Epithelial cell of proximal tubule (primary cell): Measurements from ENCODE around the gene ZNRF2. TPM values are rescaled to one million over a fixed set of nuclear protein-coding genes. Genes with fewer than 3 reads are reported as not detected.

Experiments
- DNase-seq: peaks from one replicate; pipeline ENCODE4 v3.0.0-alpha.2; 2011; ENCODE audit warnings: low read depth
- H3K4me3 ChIP-seq: 2 replicates; pipeline ENCODE4 v1.5.1; 2011; ENCODE audit warnings: low read depth, mild to moderate bottlenecking, low read length
- CTCF ChIP-seq: conservative IDR thresholded peaks from 2 replicates; pipeline ENCODE4 v1.5.1; 2012; ENCODE audit warnings: low read depth, mild to moderate bottlenecking, low read length
- total RNA-seq: library from RNA; depleted of rRNA; stranded (reverse); fragments of >200 nt; gene quantifications from 2 replicates; pipeline ENCODE4 v1.2.3, GENCODE V29; 2015

The ZNRF2 gene
- total RNA-seq, 1 donor from 2014 or later, result 16.5 TPM

GRCh38 chr7:30344513-30344912 is 60.1 kb downstream of the ZNRF2 start:
- H3K4me3 ChIP-seq, result no peak overlapping the region
- DNase-seq, result no peak
- TF ChIP-seq CTCF, result no peak

DNA sequence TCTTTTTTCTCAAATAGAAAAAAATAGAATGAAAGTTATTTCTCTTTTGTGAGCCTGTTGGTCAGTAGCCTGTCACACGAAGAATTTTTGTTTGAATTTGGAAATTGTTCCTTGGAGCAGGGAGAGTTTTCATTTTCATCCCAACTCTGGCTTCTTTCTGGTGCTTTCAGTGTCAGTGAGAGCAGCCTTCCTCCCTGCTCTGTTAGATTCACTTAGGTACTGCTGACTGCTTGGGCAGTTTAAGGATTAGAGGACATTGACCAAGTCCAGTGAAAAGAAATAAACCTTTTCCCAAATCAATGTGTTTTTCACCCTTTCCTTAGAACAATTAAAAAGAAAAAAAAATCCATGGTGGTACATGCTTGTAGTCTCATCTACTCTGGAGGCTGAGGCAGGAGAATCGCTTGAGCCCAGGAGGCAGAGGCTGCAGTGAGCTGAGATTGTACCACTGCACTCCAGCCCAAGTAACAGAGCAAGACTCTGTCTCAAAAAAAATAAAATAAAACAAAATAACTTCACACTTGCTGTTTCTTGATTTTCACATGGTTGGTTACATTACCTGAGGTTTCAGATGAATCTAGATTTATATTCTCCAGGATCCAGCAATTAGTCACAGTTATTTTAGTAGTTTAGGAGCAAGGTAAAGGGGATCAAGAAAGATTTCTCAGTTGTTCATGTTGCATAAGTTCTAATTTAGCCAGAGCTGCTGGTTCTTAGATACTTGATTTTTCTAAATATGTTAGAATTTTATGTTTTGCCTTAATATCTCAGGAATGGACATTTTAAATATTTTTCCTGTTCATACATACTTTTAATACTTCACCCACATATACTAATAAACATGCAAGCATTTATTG is 63.1 kb downstream of the ZNRF2 start:
- no peak for TF ChIP-seq CTCF
- H3K4me3 ChIP-seq, result no peak overlapping the region
- peak; percentile 64 for DNase-seq

GRCh38 chr7:30348083-30348560 is 63.7 kb downstream of the ZNRF2 start:
- peak; percentile 96 for DNase-seq
- H3K4me3 ChIP-seq, result peak overlapping the region; percentile 1
- no peak for TF ChIP-seq CTCF

DNA sequence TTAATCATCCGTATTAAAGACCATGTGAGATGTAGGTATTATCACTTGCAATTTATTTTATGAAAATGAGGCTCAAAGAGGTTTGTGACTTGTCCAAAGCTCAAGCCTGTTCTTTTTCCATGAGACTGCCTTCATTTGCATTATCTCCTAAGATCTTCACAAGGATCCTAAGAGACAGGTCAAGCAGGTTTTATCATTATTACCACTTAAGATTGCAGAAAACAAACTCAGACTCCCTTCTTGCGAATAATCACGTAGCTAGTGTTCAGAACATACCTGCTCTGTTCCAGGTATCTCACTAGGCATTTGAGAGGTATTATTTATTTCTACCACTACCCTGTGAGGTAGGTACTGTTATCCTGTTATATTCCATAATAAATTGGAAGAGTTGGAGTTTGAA is 64.8 kb downstream of the ZNRF2 start:
- H3K4me3 ChIP-seq, result no peak overlapping the region
- DNase-seq, result no peak
- no peak for TF ChIP-seq CTCF

GRCh38 chr7:30349816-30350215 is 65.4 kb downstream of the ZNRF2 start:
- no peak for DNase-seq
- TF ChIP-seq CTCF, result no peak
- H3K4me3 ChIP-seq, result no peak overlapping the region

GRCh38 chr7:30351286-30351685 is 66.9 kb downstream of the ZNRF2 start:
- TF ChIP-seq CTCF, result no peak
- H3K4me3 ChIP-seq, result no peak overlapping the region

GRCh38 chr7:30351724-30352123 is 67.3 kb downstream of the ZNRF2 start:
- TF ChIP-seq CTCF, result no peak
- H3K4me3 ChIP-seq, result no peak overlapping the region
- no peak for DNase-seq

More at GRCh38 chr7:30351286-30351685, 66.9 kb downstream of the ZNRF2 start:
- DNase-seq, result no peak
